Subcutaneous adipose tissue (tissue), 4 donors: ENCODE data around the gene SPATA31D4. TPM values are rescaled to one million over a fixed set of nuclear protein-coding genes. Genes with fewer than 3 reads are reported as not detected.

Experiments used
- CTCF ChIP-seq: fragments of 450-650 bp; IDR thresholded peaks from one replicate; pipeline ENCODE4 v1.5.1; 2016; ENCODE audit warnings: low read depth, mild to moderate bottlenecking, control low read depth, antibody characterized with exemption, moderate library complexity
- small RNA-seq: library from RNA; depleted of rRNA; stranded (forward); fragments of <200 nt; gene quantifications from one replicate; pipeline ENCODE3, GENCODE V24; 2016
- total RNA-seq, 4 donors: library from RNA; depleted of rRNA; stranded (reverse); fragments of >200 nt; gene quantifications; one replicate each; pipeline ENCODE4 v1.1.0, GENCODE V29; 2016

The SPATA31D4 gene
- total RNA-seq, 4 donors from 2014 or later, result not detected

GRCh38 chr9:81971727-81972126, 43.5 kb downstream of the SPATA31D4 start:
- TF ChIP-seq CTCF, result no peak

- TF ChIP-seq CTCF, result no peak
These were observed 46.5 kb downstream of the SPATA31D4 start for GRCh38 chr9:81974764-81975163.

- no peak for TF ChIP-seq CTCF
These were observed 48.1 kb downstream of the SPATA31D4 start for GRCh38 chr9:81976351-81976750.

GRCh38 chr9:81979196-81979595, 51.0 kb downstream of the SPATA31D4 start:
- no peak for TF ChIP-seq CTCF

GRCh38 chr9:81980568-81980967, 52.3 kb downstream of the SPATA31D4 start:
- no peak for TF ChIP-seq CTCF

GRCh38 chr9:81981883-81982282, 53.7 kb downstream of the SPATA31D4 start:
- no peak for TF ChIP-seq CTCF

Small RNAs within 50 kb of the gene (small RNA-seq; reads per million reads assigned to genes)
- gene RF00189, result not detected
- not detected for gene RNA5SP287

Other genes with a start within 250 kb of the SPATA31D4 start
- 100 to 1,000 TPM in 1 of 4 donors, 10 to 100 TPM in 3; 37.7 to 109 (median 53.6) TPM for gene TLE1, start 238.9 kb upstream of the SPATA31D4 start, total RNA-seq
- not detected for gene SPATA31D3, start 15.1 kb downstream of the SPATA31D4 start, total RNA-seq
- not detected for gene SPATA31D1, start 60.3 kb downstream of the SPATA31D4 start, total RNA-seq